Fibroblast of lung (primary cell): ENCODE measurements around the gene ING4. TPM values are rescaled to one million over a fixed set of nuclear protein-coding genes. Genes with fewer than 3 reads are reported as not detected.

Experiments
- DNase-seq, 2 donors: peaks; one replicate each; pipeline versions ENCODE4 v3.0.0 to v3.0.0-alpha.2; 2010; ENCODE audit warnings: low read depth in 2 of 2
- H2AFZ ChIP-seq: 2 replicates; pipeline ENCODE4 v1.5.1; 2012; ENCODE audit warnings: low read length, control low read depth, inconsistent platforms
- H3K27ac ChIP-seq: 2 replicates; pipeline ENCODE4 v1.5.1; 2011; ENCODE audit warnings: low read length, control low read depth; ENCODE audit not compliant: insufficient read depth
- H3K27me3 ChIP-seq: 2 replicates; pipeline ENCODE4 v1.5.1; 2011; ENCODE audit warnings: mild to moderate bottlenecking, low read length; ENCODE audit not compliant: control insufficient read depth, insufficient read depth
- H3K36me3 ChIP-seq: 2 replicates; pipeline ENCODE4 v1.5.1; 2011; ENCODE audit warnings: low read length; ENCODE audit not compliant: control insufficient read depth, insufficient read depth
- H3K4me1 ChIP-seq: 2 replicates; pipeline ENCODE4 v1.5.1; 2011; ENCODE audit warnings: low read length; ENCODE audit not compliant: control insufficient read depth, insufficient read depth; ENCODE audit errors: extremely low read depth
- H3K4me2 ChIP-seq: 2 replicates; pipeline ENCODE4 v1.5.1; 2011; ENCODE audit warnings: low read length, control low read depth; ENCODE audit not compliant: insufficient read depth; ENCODE audit errors: extremely low read depth
- H3K4me3 ChIP-seq, 4 experiments: fragments of 200-600 bp in 1 of 4; sonication (generic) in 1 of 4; replicated peaks in 1 of 4; 2 replicates each; pipeline ENCODE4 v1.5.1; 2011 to 2016; ENCODE audit warnings: low read length in 4 of 4, low read depth in 3 of 4, mild to moderate bottlenecking in 3 of 4, control low read depth in 2 of 4, inconsistent platforms in 1 of 4, mixed read lengths in 1 of 4; ENCODE audit not compliant: insufficient read depth in 1 of 4; ENCODE audit errors: control extremely low read depth in 1 of 4
- H3K79me2 ChIP-seq: 2 replicates; pipeline ENCODE4 v1.5.1; 2012; ENCODE audit warnings: mild to moderate bottlenecking, low read length, inconsistent platforms; ENCODE audit not compliant: control insufficient read depth, insufficient read depth
- H3K9ac ChIP-seq: 2 replicates; pipeline ENCODE4 v1.5.1; 2011; ENCODE audit warnings: mild to moderate bottlenecking, low read length, control low read depth; ENCODE audit not compliant: insufficient read depth
- H3K9me3 ChIP-seq: 2 replicates; pipeline ENCODE4 v1.5.1; 2012; ENCODE audit warnings: low read depth, low read length; ENCODE audit not compliant: control insufficient read depth, insufficient read depth
- H4K20me1 ChIP-seq: 2 replicates; pipeline ENCODE4 v1.5.1; 2011; ENCODE audit warnings: low read length; ENCODE audit not compliant: control insufficient read depth, insufficient read depth; ENCODE audit errors: extremely low read depth
- CTCF ChIP-seq, 2 donors: IDR thresholded peaks in 1 of 2; conservative IDR thresholded peaks in 1 of 2; 1 replicate in 1 of 2; 2 replicates in 1 of 2; pipeline ENCODE4 v1.5.1; 2011 to 2012; ENCODE audit warnings: low read length in 2 of 2, control low read depth in 1 of 2, inconsistent platforms in 1 of 2, low read depth in 1 of 2, mild to moderate bottlenecking in 1 of 2
- EZH2 ChIP-seq: IDR thresholded peaks from 2 replicates; pipeline ENCODE4 v1.5.1; 2012; ENCODE audit warnings: low read length, control low read depth, mild to moderate bottlenecking; ENCODE audit errors: missing control alignments
- polyA plus RNA-seq, 2 donors: library from polyadenylated mRNA; depleted of rRNA in 1 of 2; stranded (reverse) in 1 of 2; unstranded in 1 of 2; fragments of >200 nt; gene quantifications; 2 replicates each; pipeline ENCODE4 v1.2.1, GENCODE V29; 2011 to 2012; ENCODE audit warnings: missing spikeins in 1 of 2
- total RNA-seq: library from RNA; depleted of rRNA; stranded (reverse); fragments of >200 nt; gene quantifications from 2 replicates; pipeline ENCODE4 v1.2.1, GENCODE V29; 2014

The ING4 gene
- total and polyA plus RNA-seq, 2 donors (not counting 1 experiment from before 2014, with no cell fraction given): 36.0 to 47.1 TPM

- no peak for TF ChIP-seq EZH2
- Histone ChIP-seq H3K4me1 (peaks cover 15% of the 10 kb centered on the region), H3K4me3 (peak overlapping the region; percentile 90 to 94 (median 93)), H3K79me2 (peaks cover 38% of the 10 kb centered on the region), H3K27ac (peak overlapping the region; percentile 56), H3K4me2 (peak overlapping the region; percentile 99), H3K36me3 (peaks cover 24% of the 10 kb centered on the region), H3K9ac (peak overlapping the region; percentile 34), H4K20me1 (no peaks in the 10 kb centered on the region), H3K27me3 (no peaks in the 10 kb centered on the region), H2AFZ (no peak overlapping the region), H3K9me3 (no peaks in the 10 kb centered on the region)
- no peak for DNase-seq
Observed at GRCh38 chr12:6604259-6605029, 58.5 kb downstream of the ING4 start.

- Histone ChIP-seq H4K20me1 (no peaks in the 10 kb centered on the region), H3K4me3 (peak overlapping the region in 2 of 4 experiments; percentile 22 to 93), H3K79me2 (peaks cover 38% of the 10 kb centered on the region), H3K4me1 (peaks cover 15% of the 10 kb centered on the region), H2AFZ (no peak overlapping the region), H3K36me3 (peaks cover 29% of the 10 kb centered on the region), H3K27me3 (no peaks in the 10 kb centered on the region), H3K9me3 (no peaks in the 10 kb centered on the region), H3K9ac (no peak overlapping the region), H3K27ac (no peak overlapping the region), H3K4me2 (peak overlapping the region; percentile 72)
- peak; percentile 38 to 59 for DNase-seq
- TF ChIP-seq CTCF (conservative IDR thresholded peaks at IDR 0.05 in 1 of 2, IDR thresholded peaks at IDR 0.05 in 1 of 2; ENCODE audit: low read depth in 1 of 2, low read length in 2 of 2): no peak
- no peak for TF ChIP-seq EZH2
Observed at GRCh38 chr12:6603095-6603567, 59.8 kb downstream of the ING4 start.

GRCh38 chr12:6602526-6602925, 60.4 kb downstream of the ING4 start:
- DNase-seq: no peak
- Histone ChIP-seq H3K79me2 (peaks cover 38% of the 10 kb centered on the region), H3K9ac (no peak overlapping the region), H3K36me3 (peaks cover 30% of the 10 kb centered on the region), H3K27me3 (no peaks in the 10 kb centered on the region), H2AFZ (no peak overlapping the region), H3K4me2 (peak overlapping the region; percentile 72), H4K20me1 (no peaks in the 10 kb centered on the region), H3K27ac (no peak overlapping the region), H3K4me3 (peak overlapping the region in 2 of 4 experiments; percentile 22 to 93), H3K4me1 (peaks cover 11% of the 10 kb centered on the region), H3K9me3 (no peaks in the 10 kb centered on the region)
- TF ChIP-seq EZH2 (no peak), CTCF (conservative IDR thresholded peaks at IDR 0.05 in 1 of 2, IDR thresholded peaks at IDR 0.05 in 1 of 2; ENCODE audit: low read depth in 1 of 2, low read length in 2 of 2) (no peak)

Other genes starting within 250 kb of the ING4 start
- gene CD27, start 218.2 kb downstream of the ING4 start, total RNA-seq: 0.17 TPM in 1 of 2 replicates, not detected in the other
- 0.06 and 0.07 TPM in 2 replicates for gene CD27, start 218.2 kb downstream of the ING4 start, polyA plus RNA-seq
- 6.2 and 17.3 TPM in 2 replicates for gene TAPBPL, start 211.1 kb downstream of the ING4 start, total RNA-seq
- gene TAPBPL, start 211.1 kb downstream of the ING4 start, polyA plus RNA-seq: 13.7 and 14.0 TPM in 2 replicates
- gene VAMP1, start 192.4 kb downstream of the ING4 start, total RNA-seq: 13.9 and 20.3 TPM in 2 replicates
- 11.0 and 14.9 TPM in 2 replicates for gene VAMP1, start 192.4 kb downstream of the ING4 start, polyA plus RNA-seq
- gene MRPL51, start 169.9 kb downstream of the ING4 start, total RNA-seq: 118 and 142 TPM in 2 replicates
- 120 and 166 TPM in 2 replicates for gene MRPL51, start 169.9 kb downstream of the ING4 start, polyA plus RNA-seq
- 18.7 and 42.3 TPM in 2 replicates for gene NCAPD2, start 169.0 kb downstream of the ING4 start, total RNA-seq
- 17.2 and 50.9 TPM in 2 replicates for gene NCAPD2, start 169.0 kb downstream of the ING4 start, polyA plus RNA-seq
- gene GAPDH, start 128.6 kb downstream of the ING4 start, total RNA-seq: 4,386 and 6,255 TPM in 2 replicates
- 8,983 and 11,838 TPM in 2 replicates for gene GAPDH, start 128.6 kb downstream of the ING4 start, polyA plus RNA-seq
- gene IFFO1, start 107.1 kb downstream of the ING4 start, total RNA-seq: 8.2 and 16.8 TPM in 2 replicates
- 21.7 and 26.9 TPM in 2 replicates for gene IFFO1, start 107.1 kb downstream of the ING4 start, polyA plus RNA-seq
- 11.7 and 13.9 TPM in 2 replicates for gene NOP2, start 94.8 kb downstream of the ING4 start, total RNA-seq
- 26.1 and 47.8 TPM in 2 replicates for gene NOP2, start 94.8 kb downstream of the ING4 start, polyA plus RNA-seq
- 241 and 256 TPM in 2 replicates for gene CHD4, start 55.7 kb downstream of the ING4 start, total RNA-seq
- 76.1 and 96.0 TPM in 2 replicates for gene CHD4, start 55.7 kb downstream of the ING4 start, polyA plus RNA-seq
- gene LPAR5, start 27.2 kb downstream of the ING4 start, total RNA-seq: not detected in 2 replicates
- 0.02 and 0.07 TPM in 2 replicates for gene LPAR5, start 27.2 kb downstream of the ING4 start, polyA plus RNA-seq
- under 0.01 and 0.33 TPM in 2 replicates for gene ACRBP, start 15.7 kb downstream of the ING4 start, total RNA-seq
- 0.50 and 0.72 TPM in 2 replicates for gene ACRBP, start 15.7 kb downstream of the ING4 start, polyA plus RNA-seq
- gene ZNF384, start 26.3 kb upstream of the ING4 start, total RNA-seq: 9.8 and 12.2 TPM in 2 replicates
- gene ZNF384, start 26.3 kb upstream of the ING4 start, polyA plus RNA-seq: 34.8 and 49.6 TPM in 2 replicates
- under 0.01 and 0.17 TPM in 2 replicates for gene PIANP, start 37.7 kb upstream of the ING4 start, total RNA-seq
- gene PIANP, start 37.7 kb upstream of the ING4 start, polyA plus RNA-seq: 0.49 and 0.87 TPM in 2 replicates
- gene COPS7A, start 60.9 kb upstream of the ING4 start, total RNA-seq: 67.0 and 79.1 TPM in 2 replicates
- 114 and 138 TPM in 2 replicates for gene COPS7A, start 60.9 kb upstream of the ING4 start, polyA plus RNA-seq
- gene MLF2, start 90.0 kb upstream of the ING4 start, total RNA-seq: 88.6 and 106 TPM in 2 replicates
- 287 and 289 TPM in 2 replicates for gene MLF2, start 90.0 kb upstream of the ING4 start, polyA plus RNA-seq
- 29.5 and 63.6 TPM in 2 replicates for gene PTMS, start 103.2 kb upstream of the ING4 start, total RNA-seq
- gene PTMS, start 103.2 kb upstream of the ING4 start, polyA plus RNA-seq: 269 and 312 TPM in 2 replicates
- gene LAG3, start 109.4 kb upstream of the ING4 start, total RNA-seq: 0.17 and 0.26 TPM in 2 replicates
- gene LAG3, start 109.4 kb upstream of the ING4 start, polyA plus RNA-seq: 0.09 and 0.17 TPM in 2 replicates
- 14.4 and 27.2 TPM in 2 replicates for gene CD4, start 126.4 kb upstream of the ING4 start, total RNA-seq
- gene CD4, start 126.4 kb upstream of the ING4 start, polyA plus RNA-seq: 50.8 and 152 TPM in 2 replicates
- 11.1 and 11.8 TPM in 2 replicates for gene GPR162, start 158.7 kb upstream of the ING4 start, total RNA-seq
- gene GPR162, start 158.7 kb upstream of the ING4 start, polyA plus RNA-seq: 3.3 and 5.6 TPM in 2 replicates
- 72.4 and 96.3 TPM in 2 replicates for gene P3H3, start 165.3 kb upstream of the ING4 start, total RNA-seq
- 39.8 and 44.0 TPM in 2 replicates for gene P3H3, start 165.3 kb upstream of the ING4 start, polyA plus RNA-seq
- gene GNB3, start 177.8 kb upstream of the ING4 start, total RNA-seq: 1.3 and 1.7 TPM in 2 replicates
- 2.7 and 3.7 TPM in 2 replicates for gene GNB3, start 177.8 kb upstream of the ING4 start, polyA plus RNA-seq
- gene CDCA3, start 188.2 kb upstream of the ING4 start, total RNA-seq: 1.5 and 9.1 TPM in 2 replicates
- gene CDCA3, start 188.2 kb upstream of the ING4 start, polyA plus RNA-seq: 9.4 and 56.9 TPM in 2 replicates
- gene USP5, start 189.0 kb upstream of the ING4 start, total RNA-seq: 53.4 and 69.9 TPM in 2 replicates
- 42.2 and 66.3 TPM in 2 replicates for gene USP5, start 189.0 kb upstream of the ING4 start, polyA plus RNA-seq
- gene TPI1, start 204.4 kb upstream of the ING4 start, total RNA-seq: 906 and 934 TPM in 2 replicates
- gene TPI1, start 204.4 kb upstream of the ING4 start, polyA plus RNA-seq: 1,617 and 1,654 TPM in 2 replicates
- gene SPSB2, start 210.2 kb upstream of the ING4 start, total RNA-seq: 12.7 and 12.8 TPM in 2 replicates
- gene SPSB2, start 210.2 kb upstream of the ING4 start, polyA plus RNA-seq: 1.8 and 2.5 TPM in 2 replicates
- gene LRRC23, start 241.7 kb upstream of the ING4 start, total RNA-seq: 9.6 and 14.9 TPM in 2 replicates
- 5.6 and 6.4 TPM in 2 replicates for gene LRRC23, start 241.7 kb upstream of the ING4 start, polyA plus RNA-seq